ENCODE results near the gene HS6ST2.

DNA sequence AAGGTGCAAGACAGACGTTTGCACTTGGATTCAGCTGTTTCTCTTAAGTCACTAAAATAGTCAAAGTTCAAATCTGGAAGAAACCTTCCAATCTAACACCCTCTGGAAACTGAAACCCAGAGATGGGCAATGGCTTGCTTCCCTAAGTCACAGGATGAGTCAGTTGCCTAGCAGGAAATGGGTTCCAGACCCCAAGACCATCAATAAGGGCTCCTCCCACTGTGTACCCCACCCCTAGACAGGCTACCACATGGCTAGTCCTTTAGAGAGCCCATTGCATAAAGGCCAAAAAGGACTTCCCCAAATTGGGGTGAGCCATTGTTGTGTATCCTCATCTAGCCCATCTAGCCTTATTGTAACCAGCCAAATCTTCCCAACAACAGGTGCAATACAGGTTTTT lies 216.2 kb downstream of the HS6ST2 start:
- TF ChIP-seq, protein P1, sequence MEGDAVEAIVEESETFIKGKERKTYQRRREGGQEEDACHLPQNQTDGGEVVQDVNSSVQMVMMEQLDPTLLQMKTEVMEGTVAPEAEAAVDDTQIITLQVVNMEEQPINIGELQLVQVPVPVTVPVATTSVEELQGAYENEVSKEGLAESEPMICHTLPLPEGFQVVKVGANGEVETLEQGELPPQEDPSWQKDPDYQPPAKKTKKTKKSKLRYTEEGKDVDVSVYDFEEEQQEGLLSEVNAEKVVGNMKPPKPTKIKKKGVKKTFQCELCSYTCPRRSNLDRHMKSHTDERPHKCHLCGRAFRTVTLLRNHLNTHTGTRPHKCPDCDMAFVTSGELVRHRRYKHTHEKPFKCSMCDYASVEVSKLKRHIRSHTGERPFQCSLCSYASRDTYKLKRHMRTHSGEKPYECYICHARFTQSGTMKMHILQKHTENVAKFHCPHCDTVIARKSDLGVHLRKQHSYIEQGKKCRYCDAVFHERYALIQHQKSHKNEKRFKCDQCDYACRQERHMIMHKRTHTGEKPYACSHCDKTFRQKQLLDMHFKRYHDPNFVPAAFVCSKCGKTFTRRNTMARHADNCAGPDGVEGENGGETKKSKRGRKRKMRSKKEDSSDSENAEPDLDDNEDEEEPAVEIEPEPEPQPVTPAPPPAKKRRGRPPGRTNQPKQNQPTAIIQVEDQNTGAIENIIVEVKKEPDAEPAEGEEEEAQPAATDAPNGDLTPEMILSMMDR (IDR thresholded peaks at IDR 0.05): no peak
- TF ChIP-seq POLR2A (IDR thresholded peaks at IDR 0.05): no peak

All from tibial nerve (tissue), 3 donors.